GM12874 (cell line): Measurements from ENCODE around the gene GAST.

Source experiments
- CTCF ChIP-seq: IDR thresholded peaks from 2 replicates; pipeline ENCODE4 v1.5.1; 2011; ENCODE audit warnings: low read depth, mild to moderate bottlenecking, control low read depth, low read length, moderate library complexity; ENCODE audit not compliant: insufficient read depth

Gene GAST

DNA sequence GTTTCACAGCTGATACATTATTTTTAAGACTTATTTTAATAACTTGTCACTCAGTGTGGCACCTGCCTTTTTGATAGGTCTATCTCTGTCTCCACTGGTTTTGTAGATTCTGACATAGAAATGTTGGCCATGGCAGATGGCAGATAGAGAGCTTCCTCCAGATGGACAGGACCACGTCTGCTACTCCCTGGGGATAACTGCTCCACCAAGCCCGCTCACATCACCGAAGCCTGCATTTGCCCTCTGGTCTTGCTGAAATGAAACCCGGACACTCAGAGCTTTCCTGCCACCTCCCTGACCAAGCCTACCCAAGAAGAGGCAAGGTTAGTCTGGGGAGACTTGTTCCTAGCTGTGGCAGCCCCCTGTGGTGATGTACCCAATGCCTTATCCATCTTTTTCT is 38.7 kb downstream of the GAST start:
- no peak for TF ChIP-seq CTCF

GRCh38 chr17:41751288-41751687 is 39.2 kb downstream of the GAST start:
- no peak for TF ChIP-seq CTCF

GRCh38 chr17:41754066-41754465 is 41.9 kb downstream of the GAST start:
- TF ChIP-seq CTCF: no peak

DNA sequence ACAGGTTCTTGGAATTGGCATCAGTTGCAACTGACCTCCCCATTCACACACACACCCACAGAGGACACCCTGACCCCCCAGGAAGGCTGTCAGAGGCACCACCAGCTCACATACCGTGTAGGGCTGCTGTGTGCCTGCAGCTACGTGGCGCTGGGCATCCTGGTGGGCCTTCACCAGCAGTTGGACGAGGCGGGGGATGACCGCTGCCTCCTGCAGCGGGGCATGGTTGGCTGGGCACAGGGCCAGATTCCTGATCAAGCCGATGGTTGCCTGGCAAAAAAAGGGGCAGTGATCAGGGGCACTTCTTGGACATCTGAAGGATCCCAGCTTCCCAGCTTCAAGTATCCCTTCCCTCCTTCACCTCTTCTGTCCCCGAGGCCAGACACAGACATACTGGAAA is 46.5 kb downstream of the GAST start:
- no peak for TF ChIP-seq CTCF

GRCh38 chr17:41760878-41761277 is 48.7 kb downstream of the GAST start:
- TF ChIP-seq CTCF: no peak

DNA sequence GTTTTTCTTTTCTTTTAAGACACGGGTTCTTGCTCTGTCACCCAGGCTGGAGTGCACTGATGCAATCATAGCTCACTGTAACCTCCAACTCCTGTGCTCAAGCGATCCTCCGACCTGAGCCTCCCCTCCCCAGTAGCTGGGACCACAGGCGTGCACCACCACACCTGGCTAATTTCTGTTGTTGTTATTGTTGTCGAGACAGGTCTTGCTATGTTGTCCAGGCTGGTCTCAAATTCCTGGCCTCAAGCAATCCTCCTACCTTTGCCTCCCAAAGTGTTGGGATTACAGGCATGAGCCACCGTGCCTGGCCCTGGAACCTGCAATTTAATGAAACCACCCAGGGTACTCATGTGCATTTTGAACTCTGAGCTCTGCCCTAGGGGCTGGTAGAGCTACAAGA is 50.3 kb downstream of the GAST start:
- no peak for TF ChIP-seq CTCF

DNA sequence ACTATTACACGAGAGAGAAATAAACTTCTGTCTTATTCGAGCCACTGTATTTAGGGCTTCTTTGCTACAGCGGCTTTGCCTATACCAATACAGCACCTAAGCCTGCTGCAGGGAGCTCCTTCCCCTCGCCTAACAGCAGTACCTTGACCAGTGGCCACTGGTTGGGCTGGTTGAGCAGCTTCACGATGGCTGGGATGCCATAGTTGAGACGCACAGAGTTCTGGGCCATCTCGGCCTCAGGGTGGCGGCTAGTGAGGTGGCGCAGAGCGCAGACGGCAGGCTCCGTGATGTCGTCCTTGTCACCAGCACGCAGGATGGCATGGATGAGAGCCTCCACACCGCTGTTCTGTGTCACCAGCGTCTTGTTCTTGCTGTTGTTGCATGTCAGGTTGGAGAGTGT is 50.7 kb downstream of the GAST start:
- TF ChIP-seq CTCF: no peak

- no peak for TF ChIP-seq CTCF
Measured at GRCh38 chr17:41763327-41763726, 51.2 kb downstream of the GAST start.
